ENCODE measurements around the gene VTI1A.

- TF ChIP-seq POLR2A (IDR thresholded peaks at IDR 0.05; ENCODE audit: low read depth, low read length) (no peak), POLR2AphosphoS5 (IDR thresholded peaks at IDR 0.05; ENCODE audit: low read depth, low read length) (no peak)
Observed at GRCh38 chr10:112735041-112735695, 288.2 kb downstream of the VTI1A start.

Data from GM12892 (cell line).